Measurements from ENCODE around the gene SLC6A12. TPM values are rescaled to one million over a fixed set of nuclear protein-coding genes. Genes with fewer than 3 reads are reported as not detected.

The SLC6A12 gene
- total RNA-seq, 1 experiment from 2014 or later = 0.17 TPM

GRCh38 chr12:152440-152839 lies 61.5 kb downstream of the SLC6A12 start:
- Histone ChIP-seq H3K23ac (ENCODE audit: insufficient read length, low read depth, low read length) (no peak overlapping the region), H2BK12ac (ENCODE audit: insufficient read length, low read depth, low read length) (no peak overlapping the region), H3K79me1 (ENCODE audit: insufficient read depth, low read depth, low read length, poor library complexity, severe bottlenecking) (no peaks in the 10 kb centered on the region), H4K8ac (replicated peaks; ENCODE audit: insufficient read length, low read depth, low read length) (no peak overlapping the region), H3K9ac (ENCODE audit: extremely low read depth, insufficient read length, low read length) (no peak overlapping the region), H2BK15ac (ENCODE audit: low read depth, low read length) (no peak overlapping the region), H4K91ac (ENCODE audit: insufficient read length, low read depth, low read length) (no peak overlapping the region), H3K9me3 (ENCODE audit: control insufficient read depth, low read depth, low read length) (no peaks in the 10 kb centered on the region), H2BK5ac (ENCODE audit: insufficient read length, low read length) (no peak overlapping the region), H2BK120ac (ENCODE audit: low read depth, low read length, poor library complexity, severe bottlenecking) (no peak overlapping the region), H3K79me2 (ENCODE audit: insufficient read depth, low read length) (no peaks in the 10 kb centered on the region), H3K56ac (ENCODE audit: insufficient read length, low read depth, low read length) (no peak overlapping the region), H3K4me1 (ENCODE audit: insufficient read depth, low read length) (peaks cover 1% of the 10 kb centered on the region; the same call in 1 of the 2 replicates), H3K27me3 (ENCODE audit: insufficient read depth, low read length) (no peaks in the 10 kb centered on the region), H3K18ac (ENCODE audit: insufficient read length, low read depth, low read length) (no peak overlapping the region), H2AFZ (ENCODE audit: low read length) (no peak overlapping the region), H3K23me2 (ENCODE audit: insufficient read length, low read depth, low read length, poor library complexity, severe bottlenecking) (no peaks in the 10 kb centered on the region), H4K5ac (ENCODE audit: insufficient read length, low read depth, low read length) (no peak overlapping the region), H3K14ac (ENCODE audit: insufficient read depth, low read length) (no peak overlapping the region), H3K4ac (ENCODE audit: low read depth, low read length) (no peak overlapping the region), H3K4me2 (ENCODE audit: insufficient read depth, insufficient read length, low read length) (no peak overlapping the region), H3K27ac (ENCODE audit: insufficient read length, low read depth, low read length) (no peak overlapping the region), H4K20me1 (ENCODE audit: control insufficient read depth, insufficient read depth, insufficient read length) (no peaks in the 10 kb centered on the region), H2BK20ac (ENCODE audit: low read depth, low read length, poor library complexity, severe bottlenecking) (no peak overlapping the region), H2AK5ac (ENCODE audit: insufficient read length, low read length) (no peak overlapping the region), H3T11ph (ENCODE audit: low read length) (no peak overlapping the region)
- Mint-ChIP-seq H3K36me3 (ENCODE audit: insufficient read depth in 1 of 3, low read depth in 3 of 3) (no peaks in the 10 kb centered on the region; a peak in 1 of 7 replicates), H3K4me1 (peaks cover 41 to 50% of the 10 kb centered on the region in 2 experiments), H3K9me3 (no peaks in the 10 kb centered on the region; a peak in 1 of 5 replicates), H3K4me3 (no peak overlapping the region), H3K27me3 (ENCODE audit: low read depth) (peaks cover 11% of the 10 kb centered on the region), H3K27ac (no peak overlapping the region)
- DNase-seq = no peak
- no CpG with 5 or more reads among the region's 3 CpGs for WGBS (ENCODE audit: extremely low coverage, insufficient read length, low lambda C conversion rate)
- no peak for TF ChIP-seq CTCF (conservative IDR thresholded peaks at IDR 0.05)
